ENCODE measurements around the gene HS6ST3. TPM values are rescaled to one million over a fixed set of nuclear protein-coding genes. Genes with fewer than 3 reads are reported as not detected.

HS6ST3 gene
- total RNA-seq, 2 experiments from 2014 or later: not detected

DNA sequence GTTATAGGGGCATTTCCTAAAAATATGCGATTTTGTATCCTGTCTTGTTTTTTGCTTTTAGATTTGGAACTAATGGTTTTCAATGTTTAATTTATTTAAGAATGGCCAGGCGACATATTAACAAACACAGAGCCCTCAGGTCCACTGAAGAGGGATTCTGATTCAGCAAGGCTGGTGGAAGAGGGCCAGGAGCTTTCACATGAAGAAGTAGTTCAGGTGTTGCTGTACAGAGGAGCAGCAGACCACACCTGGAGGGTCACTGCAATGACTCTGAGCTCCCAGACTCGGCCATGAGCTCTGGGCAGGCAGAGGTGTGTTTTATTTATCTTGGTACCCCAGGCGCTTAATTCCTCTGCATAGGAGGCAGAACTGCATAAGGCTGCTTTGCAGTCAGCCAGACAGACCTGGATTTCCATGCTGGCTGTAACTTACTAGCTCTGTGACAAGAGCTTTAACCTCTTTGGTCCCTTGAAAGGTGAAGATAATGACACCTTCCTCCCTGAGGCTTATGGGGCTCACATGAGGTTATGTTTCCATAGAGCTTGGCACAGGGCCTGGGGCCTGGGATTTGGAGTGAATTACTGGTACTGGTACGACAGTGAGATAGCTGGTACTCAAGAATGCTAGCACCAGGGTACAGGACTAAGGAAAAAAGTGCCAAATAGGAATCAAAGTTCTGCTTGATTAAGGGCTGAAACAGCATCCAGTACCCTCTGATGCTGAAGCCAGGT lies 719.6 kb downstream of the HS6ST3 start:
- Mint-ChIP-seq H3K27ac (no peak overlapping the region), H3K4me3 (no peak overlapping the region), H3K27me3 (ENCODE audit: low read depth) (no peaks in the 10 kb centered on the region), H3K36me3 (ENCODE audit: low read depth) (no peaks in the 10 kb centered on the region), H3K4me1 (ENCODE audit: low read depth) (no peaks in the 10 kb centered on the region), H3K9me3 (ENCODE audit: insufficient read depth) (peaks cover 3% of the 10 kb centered on the region)
- ChIA-PET POLR2A (no interaction called here), CTCF (no interaction called here)
- ATAC-seq: no peak
- DNase-seq: no peak

GRCh38 chr13:96810104-96810503 lies 720.2 kb downstream of the HS6ST3 start:
- POLR2A ChIA-PET: no interaction called here
- ATAC-seq (no peak), DNase-seq (no peak)
- H3K9me3 Mint-ChIP-seq (ENCODE audit: insufficient read depth): peaks cover 8% of the 10 kb centered on the region
- H3K36me3 Mint-ChIP-seq (ENCODE audit: low read depth): no peaks in the 10 kb centered on the region
- CTCF ChIA-PET: no interaction called here
- H3K27me3 Mint-ChIP-seq (ENCODE audit: low read depth): no peaks in the 10 kb centered on the region
- H3K4me1 Mint-ChIP-seq (ENCODE audit: low read depth): no peaks in the 10 kb centered on the region
- H3K4me3 Mint-ChIP-seq: no peak overlapping the region
- no peak overlapping the region for H3K27ac Mint-ChIP-seq

DNA sequence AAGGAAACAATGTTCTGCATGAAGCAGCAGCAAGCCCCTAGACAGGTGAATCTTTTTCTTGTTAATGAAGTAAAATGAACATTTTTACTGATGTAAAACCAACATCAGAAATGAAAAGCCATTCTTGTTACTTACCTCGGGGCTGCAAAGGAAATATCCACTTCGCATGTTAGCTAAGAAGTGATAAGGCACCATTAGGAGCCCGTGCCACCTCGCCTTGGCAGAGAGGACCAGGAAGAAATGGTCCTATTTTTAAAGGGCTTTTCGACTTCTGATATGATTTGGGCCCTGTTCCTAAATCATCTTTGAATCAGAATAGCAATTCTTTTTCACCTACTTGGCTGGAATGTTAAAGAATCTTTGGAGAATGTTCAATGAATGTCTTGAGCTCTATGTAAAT lies 721.1 kb downstream of the HS6ST3 start:
- Mint-ChIP-seq H3K27ac (no peak overlapping the region), H3K4me1 (ENCODE audit: low read depth) (no peaks in the 10 kb centered on the region), H3K4me3 (no peak overlapping the region), H3K27me3 (ENCODE audit: low read depth) (no peaks in the 10 kb centered on the region), H3K36me3 (ENCODE audit: low read depth) (no peaks in the 10 kb centered on the region), H3K9me3 (ENCODE audit: insufficient read depth) (peaks cover 11% of the 10 kb centered on the region)
- ATAC-seq (no peak), DNase-seq (no peak)
- ChIA-PET CTCF (no interaction called here), POLR2A (no interaction called here)

- H3K4me3 Mint-ChIP-seq: no peak overlapping the region
- POLR2A ChIA-PET: no interaction called here
Observed at GRCh38 chr13:96816261-96816660, 726.4 kb downstream of the HS6ST3 start.

GRCh38 chr13:96816874-96817273 lies 727.0 kb downstream of the HS6ST3 start:
- Mint-ChIP-seq H3K9me3 (ENCODE audit: insufficient read depth) (peaks cover 11% of the 10 kb centered on the region), H3K36me3 (ENCODE audit: low read depth) (no peaks in the 10 kb centered on the region), H3K27ac (no peak overlapping the region), H3K27me3 (ENCODE audit: low read depth) (no peaks in the 10 kb centered on the region), H3K4me3 (no peak overlapping the region), H3K4me1 (ENCODE audit: low read depth) (no peaks in the 10 kb centered on the region)
- DNase-seq: no peak
- POLR2A ChIA-PET: no interaction called here
- CTCF ChIA-PET: no interaction called here
- ATAC-seq: no peak

More at GRCh38 chr13:96816261-96816660, 726.4 kb downstream of the HS6ST3 start:
- H3K27me3 Mint-ChIP-seq (ENCODE audit: low read depth): no peaks in the 10 kb centered on the region
- DNase-seq (no peak), ATAC-seq (no peak)
- H3K27ac Mint-ChIP-seq: no peak overlapping the region
- no peaks in the 10 kb centered on the region for H3K36me3 Mint-ChIP-seq (ENCODE audit: low read depth)
- no peaks in the 10 kb centered on the region for H3K4me1 Mint-ChIP-seq (ENCODE audit: low read depth)
- CTCF ChIA-PET: no interaction called here
- peaks cover 11% of the 10 kb centered on the region for H3K9me3 Mint-ChIP-seq (ENCODE audit: insufficient read depth)

- peaks cover 11% of the 10 kb centered on the region for H3K9me3 Mint-ChIP-seq (ENCODE audit: insufficient read depth)
- no peak overlapping the region for H3K27ac Mint-ChIP-seq
- no peak for DNase-seq
- POLR2A ChIA-PET: no interaction called here
- H3K36me3 Mint-ChIP-seq (ENCODE audit: low read depth): no peaks in the 10 kb centered on the region
- H3K4me1 Mint-ChIP-seq (ENCODE audit: low read depth): no peaks in the 10 kb centered on the region
- no peaks in the 10 kb centered on the region for H3K27me3 Mint-ChIP-seq (ENCODE audit: low read depth)
- CTCF ChIA-PET: interaction anchor here (2.2 kb wide), 1 partner anchor 797 kb away, joined by 13 read pairs; no protein-coding TSS in a partner anchor
- H3K4me3 Mint-ChIP-seq: no peak overlapping the region
- ATAC-seq: no peak
Observed at GRCh38 chr13:96817336-96817941, 727.5 kb downstream of the HS6ST3 start.

DNA sequence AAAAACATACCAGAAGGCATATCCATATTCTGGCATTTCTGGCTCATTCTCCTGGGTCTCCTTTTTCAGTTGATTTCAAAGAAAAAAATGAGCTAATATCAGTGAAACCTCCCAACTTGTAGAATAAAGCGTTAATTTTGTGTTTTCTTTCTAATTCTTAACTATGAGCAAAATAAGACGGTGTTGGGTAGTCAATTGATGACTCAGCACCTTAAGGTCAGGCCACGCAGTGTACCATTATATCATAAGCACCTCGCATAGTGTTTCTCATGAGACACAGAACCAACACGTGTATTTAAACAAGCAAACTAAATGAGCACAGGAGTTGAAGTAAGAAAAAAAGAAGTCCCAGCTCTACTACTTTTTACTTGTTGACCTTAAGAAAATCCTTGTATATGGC lies 729.5 kb downstream of the HS6ST3 start:
- no peak overlapping the region for H3K27ac Mint-ChIP-seq
- no peak for DNase-seq
- no peaks in the 10 kb centered on the region for H3K36me3 Mint-ChIP-seq (ENCODE audit: low read depth)
- CTCF ChIA-PET: interaction anchor here (2.2 kb wide), 1 partner anchor 799 kb away, joined by 13 read pairs; no protein-coding TSS in a partner anchor
- no peak overlapping the region for H3K4me3 Mint-ChIP-seq
- ATAC-seq: no peak
- POLR2A ChIA-PET: no interaction called here
- peaks cover 10% of the 10 kb centered on the region for H3K9me3 Mint-ChIP-seq (ENCODE audit: insufficient read depth)
- no peaks in the 10 kb centered on the region for H3K4me1 Mint-ChIP-seq (ENCODE audit: low read depth)
- no peaks in the 10 kb centered on the region for H3K27me3 Mint-ChIP-seq (ENCODE audit: low read depth)

DNA sequence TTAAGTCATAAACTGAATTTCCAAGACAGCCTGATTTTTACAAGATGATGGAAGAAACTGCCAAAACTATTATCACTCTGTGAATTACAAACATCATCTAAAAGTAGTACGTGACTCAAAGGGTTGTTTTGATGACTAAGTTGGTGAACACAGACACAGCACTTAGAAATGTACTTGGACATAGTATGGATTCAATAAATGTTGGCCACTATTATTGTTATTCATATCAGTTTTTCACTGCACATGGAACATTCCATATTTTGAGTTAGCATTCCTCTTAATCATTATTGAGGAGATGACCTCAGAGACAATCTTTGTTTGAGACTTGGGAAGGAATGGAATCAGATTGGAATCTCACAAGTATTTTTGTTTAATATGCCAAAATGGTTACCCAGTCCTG lies 731.5 kb downstream of the HS6ST3 start:
- no peaks in the 10 kb centered on the region for H3K9me3 Mint-ChIP-seq (ENCODE audit: insufficient read depth)
- DNase-seq (no peak), ATAC-seq (no peak)
- ChIA-PET POLR2A (no interaction called here), CTCF (no interaction called here)
- H3K27me3 Mint-ChIP-seq (ENCODE audit: low read depth): no peaks in the 10 kb centered on the region
- H3K4me3 Mint-ChIP-seq: no peak overlapping the region
- no peaks in the 10 kb centered on the region for H3K36me3 Mint-ChIP-seq (ENCODE audit: low read depth)
- no peaks in the 10 kb centered on the region for H3K4me1 Mint-ChIP-seq (ENCODE audit: low read depth)
- H3K27ac Mint-ChIP-seq: no peak overlapping the region

DNA sequence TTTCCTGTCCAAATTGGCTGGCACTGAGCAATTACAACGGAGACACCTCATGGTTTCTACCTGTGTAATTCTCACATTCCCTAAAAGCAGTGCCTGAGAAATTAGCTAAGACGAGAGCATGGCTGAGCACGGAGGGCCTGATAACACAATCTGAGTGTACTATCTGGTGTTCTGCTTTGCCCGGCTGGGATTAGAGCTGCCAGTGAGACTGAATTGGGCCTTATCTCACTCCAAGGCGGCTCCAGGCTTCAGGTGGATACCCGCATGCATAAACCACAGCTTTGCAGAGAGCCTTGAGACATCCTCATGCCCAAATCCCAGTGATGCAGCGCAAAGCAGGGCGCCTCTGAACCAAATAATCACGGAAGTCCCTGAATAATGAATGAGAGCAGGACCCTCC lies 732.1 kb downstream of the HS6ST3 start:
- no peaks in the 10 kb centered on the region for H3K9me3 Mint-ChIP-seq (ENCODE audit: insufficient read depth)
- no peaks in the 10 kb centered on the region for H3K27me3 Mint-ChIP-seq (ENCODE audit: low read depth)
- ChIA-PET POLR2A (no interaction called here), CTCF (no interaction called here)
- H3K36me3 Mint-ChIP-seq (ENCODE audit: low read depth): no peaks in the 10 kb centered on the region
- H3K4me1 Mint-ChIP-seq (ENCODE audit: low read depth): no peaks in the 10 kb centered on the region
- DNase-seq: no peak
- H3K4me3 Mint-ChIP-seq: no peak overlapping the region
- no peak overlapping the region for H3K27ac Mint-ChIP-seq
- no peak for ATAC-seq

DNA sequence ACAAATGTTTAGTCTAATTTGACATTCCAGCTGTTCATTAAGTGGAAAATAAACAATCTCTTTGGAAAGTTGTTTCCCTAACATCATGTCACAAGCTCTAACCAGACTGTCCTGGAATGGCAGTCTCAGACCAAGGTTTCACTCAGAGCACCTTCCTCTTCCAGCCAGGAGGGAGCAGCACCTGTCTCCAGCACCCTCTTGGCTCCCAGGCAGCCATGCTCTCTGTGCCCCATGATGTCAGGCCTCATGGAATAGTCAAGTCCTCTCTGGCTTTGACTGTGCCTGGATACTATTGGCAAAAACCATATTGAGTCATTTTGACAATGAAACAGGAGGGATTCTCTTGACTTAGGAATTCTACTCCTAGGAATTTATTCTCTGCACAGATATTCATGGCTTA lies 733.0 kb downstream of the HS6ST3 start:
- Mint-ChIP-seq H3K36me3 (ENCODE audit: low read depth) (no peaks in the 10 kb centered on the region), H3K27me3 (ENCODE audit: low read depth) (no peaks in the 10 kb centered on the region), H3K9me3 (ENCODE audit: insufficient read depth) (no peaks in the 10 kb centered on the region), H3K4me1 (ENCODE audit: low read depth) (no peaks in the 10 kb centered on the region), H3K4me3 (no peak overlapping the region), H3K27ac (no peak overlapping the region)
- POLR2A ChIA-PET: no interaction called here
- ATAC-seq: no peak
- CTCF ChIA-PET: no interaction called here
- DNase-seq: no peak

DNA sequence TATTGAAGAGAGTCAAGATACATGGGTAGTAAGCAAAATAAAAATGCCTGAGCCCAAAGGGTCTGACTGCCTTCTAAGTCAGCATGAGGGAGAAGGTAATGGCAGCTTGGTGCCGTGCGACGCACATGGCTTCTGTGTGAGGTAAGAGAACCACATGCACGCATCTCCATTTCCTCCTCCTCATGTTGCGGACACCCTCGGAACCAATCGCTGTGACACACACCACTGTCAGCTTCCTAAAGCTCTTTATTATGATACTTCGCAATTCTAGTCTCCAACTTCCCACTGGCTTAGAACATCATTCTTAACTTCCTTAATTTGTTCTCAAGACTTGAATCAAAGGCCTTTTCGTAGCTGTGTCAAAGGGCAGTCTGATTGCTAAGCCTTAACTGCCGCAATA lies 734.2 kb downstream of the HS6ST3 start:
- CTCF ChIA-PET: no interaction called here
- POLR2A ChIA-PET: no interaction called here
- Mint-ChIP-seq H3K27ac (no peak overlapping the region), H3K4me3 (no peak overlapping the region), H3K4me1 (ENCODE audit: low read depth) (no peaks in the 10 kb centered on the region), H3K9me3 (ENCODE audit: insufficient read depth) (no peaks in the 10 kb centered on the region), H3K27me3 (ENCODE audit: low read depth) (no peaks in the 10 kb centered on the region), H3K36me3 (ENCODE audit: low read depth) (no peaks in the 10 kb centered on the region)
- ATAC-seq: no peak
- no peak for DNase-seq

GRCh38 chr13:96825653-96826052 lies 735.7 kb downstream of the HS6ST3 start:
- ATAC-seq (no peak), DNase-seq (no peak)
- CTCF ChIA-PET: no interaction called here
- no peak overlapping the region for H3K4me3 Mint-ChIP-seq
- H3K27me3 Mint-ChIP-seq (ENCODE audit: low read depth): no peaks in the 10 kb centered on the region
- no peaks in the 10 kb centered on the region for H3K36me3 Mint-ChIP-seq (ENCODE audit: low read depth)
- POLR2A ChIA-PET: no interaction called here
- no peak overlapping the region for H3K27ac Mint-ChIP-seq
- no peaks in the 10 kb centered on the region for H3K9me3 Mint-ChIP-seq (ENCODE audit: insufficient read depth)
- no peaks in the 10 kb centered on the region for H3K4me1 Mint-ChIP-seq (ENCODE audit: low read depth)

DNA sequence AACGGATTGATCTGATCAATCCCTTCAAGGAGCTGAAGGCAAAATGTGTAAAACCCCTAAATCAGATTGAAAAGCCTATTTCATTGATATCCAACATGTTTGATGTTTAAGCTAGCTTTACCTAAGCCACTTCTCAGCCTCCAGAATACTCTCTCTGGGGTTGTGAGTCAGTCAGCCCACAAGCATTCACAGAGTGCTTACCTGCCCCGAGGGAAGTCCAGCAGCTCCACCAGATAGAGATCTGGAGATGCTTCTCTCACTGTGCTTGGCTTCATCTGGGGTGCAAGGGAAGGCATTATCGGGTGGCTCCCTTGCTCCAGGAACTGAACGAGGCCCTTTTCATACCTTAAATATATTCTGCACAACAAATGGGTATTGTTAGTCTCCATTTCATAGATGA lies 744.7 kb downstream of the HS6ST3 start:
- Mint-ChIP-seq H3K9me3 (ENCODE audit: insufficient read depth) (no peaks in the 10 kb centered on the region), H3K4me1 (ENCODE audit: low read depth) (no peaks in the 10 kb centered on the region), H3K4me3 (no peak overlapping the region), H3K36me3 (ENCODE audit: low read depth) (no peaks in the 10 kb centered on the region), H3K27ac (no peak overlapping the region), H3K27me3 (ENCODE audit: low read depth) (no peaks in the 10 kb centered on the region)
- no peak for DNase-seq
- ChIA-PET CTCF (no interaction called here), POLR2A (interaction anchor here (0.7 kb wide), 1 partner anchor 108 kb away, joined by 3 read pairs; no protein-coding TSS in a partner anchor)
- ATAC-seq: no peak

All from activated CD8-positive, alpha-beta T cell treated with anti-CD3 and anti-CD28 coated beads, Interleukin-2, amount 10 ng/mL, durations not matched to agents 7 days and 5 days (primary cell).